CD4-positive, alpha-beta T cell treated with Interleukin-17A for 4 hours (primary cell): ENCODE results near the gene ATP6V1G3.
"Not testable (repeated sequence)": the region's sequence is repeated elsewhere in the genome, so short reads cannot be mapped to it uniquely, and the experiment has no call there.

ENCODE experiments used
- DNase-seq: peaks from one replicate; pipeline ENCODE4 v3.0.0-alpha.2; 2020; ENCODE audit warnings: mixed read lengths

ATP6V1G3 gene

GRCh38 chr1:198540580-198540979, at the start of gene ATP6V1G3:
ATP6V1G3 (minus strand) TSS chr1:198540680; CDS start chr1:198540650, 30 bp downstream.
- DNase-seq, result no peak

GRCh38 chr1:198588845-198589244, 48.4 kb upstream of the ATP6V1G3 start:
- no peak for DNase-seq

DNA sequence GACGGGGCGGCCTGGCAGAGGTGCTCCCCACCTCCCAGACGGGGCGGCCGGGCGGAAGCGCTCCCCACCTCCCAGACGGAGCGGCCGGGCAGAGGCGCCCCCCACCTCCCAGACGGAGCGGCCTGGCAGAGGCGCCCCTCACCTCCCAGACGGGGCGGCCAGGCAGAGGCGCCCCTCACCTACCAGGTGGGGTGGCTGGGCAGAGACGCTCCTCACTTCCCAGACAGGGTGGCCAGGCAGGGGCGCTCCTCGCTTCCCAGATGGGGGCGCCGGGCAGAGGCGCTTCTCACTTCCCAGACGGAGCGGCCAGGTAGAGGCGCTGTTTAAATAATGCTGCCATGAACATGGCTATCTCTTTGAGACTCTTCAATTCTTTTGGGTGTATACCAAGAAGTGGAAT, 43.7 kb upstream of the ATP6V1G3 start:
- no peak for DNase-seq

DNA sequence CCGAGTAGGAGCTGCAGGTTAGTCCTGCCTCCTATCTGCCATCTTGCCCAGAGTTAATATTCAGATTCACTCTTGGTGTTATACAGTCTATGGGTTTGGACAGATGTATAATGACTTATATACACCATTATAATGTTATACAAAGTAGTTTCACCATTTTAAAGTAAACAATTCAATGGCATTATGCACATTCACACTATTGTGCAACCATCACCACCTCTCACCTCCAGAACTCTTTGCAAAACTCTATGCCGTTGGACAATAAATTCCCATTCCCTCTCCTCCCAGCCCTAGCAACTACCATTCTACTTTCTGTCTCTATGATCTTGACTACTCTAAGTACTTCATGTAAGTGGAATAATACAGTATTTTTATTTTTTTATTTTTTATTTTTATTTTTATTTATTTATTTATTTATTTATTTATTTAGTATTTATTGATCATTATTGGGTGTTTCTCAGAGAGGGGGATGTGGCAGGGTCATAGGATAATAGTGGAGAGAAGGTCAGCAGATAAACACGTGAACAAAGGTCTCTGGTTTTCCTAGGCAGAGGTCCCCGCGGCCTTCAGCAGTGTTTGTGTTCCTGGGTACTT, 42.8 kb upstream of the ATP6V1G3 start:
- not testable (repeated sequence) for DNase-seq

GRCh38 chr1:198577444-198577843, 37.0 kb upstream of the ATP6V1G3 start:
- DNase-seq, result no peak

DNA sequence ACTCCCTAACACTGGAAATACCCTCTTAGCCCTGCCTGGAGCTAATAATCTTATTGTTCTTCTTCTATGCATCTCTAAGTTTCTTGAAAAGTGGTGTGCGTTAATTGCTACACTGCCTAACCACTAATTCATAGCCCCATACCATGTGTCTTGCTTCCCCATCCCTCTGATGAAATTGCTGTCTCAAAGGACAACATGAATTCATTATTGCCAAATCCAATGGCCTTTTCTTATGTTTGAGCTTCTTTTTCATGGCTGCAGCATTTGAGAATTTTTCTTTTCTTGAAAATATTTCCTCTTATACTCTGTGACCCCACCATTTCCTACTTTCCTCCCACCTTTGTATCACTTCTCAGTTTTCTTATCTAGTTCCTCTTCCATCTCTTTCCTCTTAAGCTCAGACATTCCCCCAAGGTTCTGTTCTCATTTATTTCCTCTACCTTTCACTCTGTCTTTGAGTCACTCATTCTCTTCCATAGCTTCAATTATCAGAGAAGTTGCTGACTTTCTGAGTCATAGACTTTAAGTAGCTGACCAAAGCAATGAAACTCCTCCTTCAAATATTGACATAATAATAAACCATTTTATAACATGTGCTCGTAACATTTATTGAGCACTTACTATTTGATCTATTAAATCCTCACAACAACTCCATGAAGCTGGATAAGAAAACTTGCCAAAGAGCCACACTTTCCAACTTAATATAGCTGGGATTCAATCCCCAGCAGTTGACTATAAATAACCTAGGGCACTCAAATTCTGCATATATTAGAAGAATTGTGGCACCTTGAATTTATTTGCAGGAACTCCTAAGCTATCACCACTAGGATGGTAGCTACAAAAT, 35.5 kb upstream of the ATP6V1G3 start:
- DNase-seq, result no peak

- DNase-seq, result no peak
Measured at GRCh38 chr1:198575292-198575691, 34.8 kb upstream of the ATP6V1G3 start.

DNA sequence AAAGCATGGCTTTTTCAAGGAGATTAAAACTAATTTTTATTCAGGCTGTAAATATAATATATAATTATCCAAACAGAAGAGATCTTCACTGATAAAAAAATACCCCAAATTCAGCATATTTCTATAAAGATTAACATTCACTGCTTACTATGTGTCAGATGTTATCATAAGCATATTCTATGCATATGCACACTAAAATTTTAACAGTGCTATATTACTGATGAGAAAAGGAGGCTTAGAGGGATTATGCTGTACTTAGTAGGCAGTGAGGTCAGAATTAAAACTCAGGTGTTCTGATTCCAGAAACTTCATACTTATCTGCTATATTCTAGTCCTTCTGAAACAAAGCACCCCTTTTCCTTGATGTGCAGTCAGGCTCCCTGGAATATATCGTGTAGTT, 33.8 kb upstream of the ATP6V1G3 start:
- DNase-seq, result no peak

- peak; percentile 43 for DNase-seq
Measured at GRCh38 chr1:198564716-198565115, 24.2 kb upstream of the ATP6V1G3 start.

- DNase-seq, result no peak
Measured at GRCh38 chr1:198564157-198564556, 23.7 kb upstream of the ATP6V1G3 start.

DNA sequence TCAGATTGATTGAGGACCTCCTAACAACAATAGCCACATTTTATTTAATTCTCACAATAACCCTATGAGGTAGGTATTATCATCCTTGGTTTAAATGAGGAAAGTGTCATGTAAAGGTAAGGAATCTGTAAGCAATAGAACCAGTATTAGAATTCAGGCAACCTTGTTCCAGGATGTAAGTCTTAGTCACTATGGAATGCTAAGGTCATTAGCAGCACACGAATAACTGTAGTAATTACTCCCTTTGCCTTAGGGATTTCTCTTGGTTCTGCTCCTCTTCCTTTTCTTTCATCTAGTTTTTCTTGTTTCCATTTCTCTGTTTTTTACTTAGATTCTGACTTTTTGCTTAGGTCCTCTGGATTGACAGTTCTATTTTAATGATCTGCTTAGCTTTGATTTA, 23.1 kb upstream of the ATP6V1G3 start:
- DNase-seq, result no peak

DNA sequence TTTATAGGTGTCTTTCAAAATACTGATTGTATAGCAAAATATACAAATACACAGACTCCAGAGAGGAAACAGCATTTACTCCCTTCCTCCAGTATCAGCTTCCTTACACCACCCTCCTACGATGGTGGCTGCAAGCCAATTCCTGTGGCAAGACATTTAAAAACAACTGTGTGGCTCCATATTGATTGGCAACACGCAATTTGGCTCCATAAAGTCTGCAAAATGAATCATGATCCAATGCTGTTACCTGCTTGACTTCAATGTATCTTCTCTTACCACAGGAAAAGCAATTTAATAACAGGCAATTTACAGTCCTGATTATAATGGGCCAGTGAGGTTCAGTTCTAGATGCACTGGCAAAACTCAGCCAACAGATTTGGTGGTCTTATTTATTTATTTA, 19.7 kb upstream of the ATP6V1G3 start:
- peak; percentile 32 for DNase-seq

GRCh38 chr1:198559362-198559761, 18.9 kb upstream of the ATP6V1G3 start:
- no peak for DNase-seq

GRCh38 chr1:198558402-198558801, 17.9 kb upstream of the ATP6V1G3 start:
- DNase-seq, result no peak

- DNase-seq, result peak; percentile 77
Measured at GRCh38 chr1:198556971-198557370, 16.5 kb upstream of the ATP6V1G3 start.

GRCh38 chr1:198552668-198553416, 12.4 kb upstream of the ATP6V1G3 start:
- DNase-seq, result no peak

DNA sequence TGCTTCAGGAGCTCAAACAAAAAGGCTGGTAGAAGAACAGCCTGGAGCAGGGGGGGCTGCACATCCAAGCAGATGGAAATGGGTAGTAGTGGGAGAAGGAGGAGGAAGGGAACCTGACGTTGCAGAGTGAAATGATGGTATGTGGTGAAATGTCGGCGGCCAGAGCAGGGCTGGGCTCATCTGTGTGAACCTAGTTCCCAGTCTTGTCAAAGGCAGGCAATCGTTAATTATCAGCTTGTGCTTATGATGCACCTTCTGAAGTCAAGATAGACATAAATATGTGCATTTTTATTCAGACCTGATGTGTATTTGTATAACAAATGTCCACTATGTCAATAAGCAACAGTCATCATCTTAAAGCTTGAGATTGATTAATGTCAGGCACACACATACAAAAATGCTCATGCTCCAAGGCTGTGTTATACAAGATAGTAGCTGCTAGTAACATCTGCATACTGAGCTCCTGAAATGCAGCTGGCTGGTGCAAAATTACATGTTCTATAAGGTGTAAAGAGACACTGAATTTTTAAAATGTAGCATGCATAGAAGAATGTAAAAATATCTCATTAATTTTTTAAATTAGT, 10.6 kb upstream of the ATP6V1G3 start:
- no peak for DNase-seq

- no peak for DNase-seq
Measured at GRCh38 chr1:198549866-198550265, 9.4 kb upstream of the ATP6V1G3 start.

GRCh38 chr1:198548890-198549289, 8.4 kb upstream of the ATP6V1G3 start:
- DNase-seq, result no peak

GRCh38 chr1:198545156-198545555, 4.7 kb upstream of the ATP6V1G3 start:
- DNase-seq, result no peak

GRCh38 chr1:198544265-198544664, 3.8 kb upstream of the ATP6V1G3 start:
- DNase-seq, result no peak

GRCh38 chr1:198543670-198544260, 3.3 kb upstream of the ATP6V1G3 start:
- DNase-seq, result no peak

GRCh38 chr1:198542632-198543031, 2.2 kb upstream of the ATP6V1G3 start:
- DNase-seq, result no peak
